Effector memory CD8-positive, alpha-beta T cell (primary cell): Measurements from ENCODE around the gene ADNP2.

Experiments used
- ATAC-seq: fragments of 150-1000 bp; cut with Tn5 transposase; replicated peaks from 2 replicates; pipeline ENCODE4 v1.10.0; 2021; ENCODE audit warnings: mild to moderate bottlenecking, moderate library complexity
- DNase-seq, 3 experiments: peaks; one replicate each; pipeline ENCODE4 v3.0.0; 2021
- H3K27ac Mint-ChIP-seq, 2 donors: one replicate each; pipeline ENCODE4 v1.8.0; 2022; ENCODE audit warnings: mild to moderate bottlenecking in 2 of 2, mixed read lengths in 2 of 2, moderate library complexity in 2 of 2
- H3K27me3 Mint-ChIP-seq, 2 donors: one replicate each; pipeline ENCODE4 v1.8.0; 2022; ENCODE audit warnings: mixed read lengths in 2 of 2
- H3K36me3 Mint-ChIP-seq: one replicate; pipeline ENCODE4 v1.8.0; 2022; ENCODE audit warnings: mild to moderate bottlenecking, moderate library complexity, mixed read lengths; ENCODE audit not compliant: insufficient read depth
- H3K4me1 Mint-ChIP-seq, 2 donors: one replicate each; pipeline ENCODE4 v1.8.0; 2022; ENCODE audit warnings: low read depth in 2 of 2, mixed read lengths in 2 of 2
- H3K4me3 Mint-ChIP-seq, 2 donors: one replicate each; pipeline ENCODE4 v1.8.0; 2022; ENCODE audit warnings: mild to moderate bottlenecking in 2 of 2, mixed read lengths in 2 of 2, moderate library complexity in 2 of 2
- H3K9me3 Mint-ChIP-seq, 2 donors: one replicate each; pipeline ENCODE4 v1.8.0; 2022; ENCODE audit warnings: mixed read lengths in 2 of 2

Gene ADNP2

DNA sequence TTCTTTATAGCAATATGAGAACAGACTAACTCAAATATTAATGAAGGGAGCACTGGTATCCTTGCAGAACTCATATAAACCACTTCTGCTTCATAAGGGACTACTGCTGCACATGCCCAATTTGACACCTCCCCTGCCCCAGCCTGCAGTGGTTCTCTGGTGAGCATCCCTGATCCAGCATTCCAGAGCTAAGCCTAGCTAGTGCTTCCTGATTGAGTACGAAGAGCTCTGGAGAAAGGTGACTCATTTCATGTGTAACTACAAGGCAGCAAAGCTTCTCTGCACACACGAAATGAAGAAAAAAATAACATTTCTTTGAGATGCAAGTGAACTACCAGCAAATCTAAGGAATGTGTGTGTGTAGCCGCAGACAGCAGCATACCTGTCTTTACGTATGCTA, 22.8 kb upstream of the ADNP2 start:
- DNase-seq, result no peak
- peaks cover 6 to 21% of the 10 kb centered on the region in 2 donors for H3K9me3 Mint-ChIP-seq
- no peak overlapping the region for H3K27ac Mint-ChIP-seq
- H3K4me1 Mint-ChIP-seq, result no peaks in the 10 kb centered on the region
- H3K4me3 Mint-ChIP-seq, result no peak overlapping the region
- H3K27me3 Mint-ChIP-seq, result peaks cover 33 to 50% of the 10 kb centered on the region in 2 donors
- no peaks in the 10 kb centered on the region for H3K36me3 Mint-ChIP-seq
- ATAC-seq, result no peak

DNA sequence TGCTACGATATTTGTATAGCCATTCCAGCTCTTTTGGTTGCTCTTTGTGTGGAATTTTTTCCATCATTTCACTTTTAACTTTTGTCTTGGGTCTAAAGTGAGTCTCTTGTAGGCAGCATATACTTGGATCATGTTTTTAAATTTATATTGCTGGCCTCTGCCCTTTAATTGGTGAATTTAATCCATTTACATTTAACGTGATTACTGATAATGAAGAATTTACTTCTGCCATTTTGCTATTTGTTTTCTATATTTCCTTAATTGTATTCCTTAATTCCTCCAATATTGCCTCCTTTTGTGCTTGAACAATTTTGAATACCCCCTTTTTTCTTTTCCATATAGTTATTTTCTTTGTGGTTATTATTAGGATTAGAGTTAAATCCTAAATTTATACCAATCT, 21.0 kb upstream of the ADNP2 start:
- Mint-ChIP-seq H3K27ac (no peak overlapping the region), H3K36me3 (no peaks in the 10 kb centered on the region), H3K27me3 (peaks cover 31 to 40% of the 10 kb centered on the region in 2 donors), H3K9me3 (peaks cover 6 to 21% of the 10 kb centered on the region in 2 donors), H3K4me1 (no peaks in the 10 kb centered on the region), H3K4me3 (no peak overlapping the region)
- DNase-seq, result no peak
- ATAC-seq, result no peak

DNA sequence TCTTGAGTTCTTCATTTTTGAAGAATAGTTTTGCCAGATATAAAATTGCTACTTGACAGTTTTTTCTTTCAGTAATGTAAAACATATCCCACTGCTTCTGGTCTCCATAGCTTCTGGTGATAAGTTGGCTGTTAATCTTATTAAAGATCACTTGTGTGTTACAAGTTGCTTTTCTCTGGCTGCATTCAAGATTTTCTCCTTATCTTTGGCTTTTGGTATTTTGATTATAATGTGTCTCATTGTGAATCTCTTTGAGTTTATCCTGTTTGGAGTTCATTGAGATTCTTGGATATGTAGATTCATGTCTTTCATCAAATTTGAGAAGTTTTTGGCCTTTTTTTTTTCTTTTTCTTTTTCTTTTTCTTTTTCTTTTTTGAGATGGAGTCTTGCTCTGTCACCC, 20.2 kb upstream of the ADNP2 start:
- Mint-ChIP-seq H3K9me3 (peaks cover 6 to 21% of the 10 kb centered on the region in 2 donors), H3K27me3 (peaks cover 33 to 39% of the 10 kb centered on the region in 2 donors)

DNA sequence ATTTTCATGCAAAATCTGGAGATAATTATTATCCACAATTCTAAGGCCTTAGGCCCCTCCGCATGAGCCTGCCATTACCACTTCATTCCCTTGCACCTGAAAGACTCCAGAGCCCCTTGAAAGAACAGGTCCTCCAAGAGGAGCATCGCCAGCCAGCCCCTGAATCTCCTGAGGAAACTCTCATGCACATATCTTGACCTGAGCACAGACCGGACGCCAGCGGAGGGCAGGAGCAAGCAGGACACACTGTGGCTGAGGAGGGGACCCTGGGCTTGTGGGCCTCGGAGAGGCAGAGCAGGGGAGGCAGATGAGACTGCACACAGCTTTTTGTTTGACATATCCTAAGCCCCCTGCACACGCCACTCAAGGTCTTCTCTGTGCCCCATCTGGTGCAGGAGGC, 13.6 kb upstream of the ADNP2 start:
- peaks cover 23 to 31% of the 10 kb centered on the region in 2 donors for H3K27me3 Mint-ChIP-seq
- DNase-seq (no peak), ATAC-seq (no peak)
- H3K9me3 Mint-ChIP-seq, result no peaks in the 10 kb centered on the region
- H3K4me1 Mint-ChIP-seq, result no peaks in the 10 kb centered on the region
- no peaks in the 10 kb centered on the region for H3K36me3 Mint-ChIP-seq
- no peak overlapping the region for H3K27ac Mint-ChIP-seq
- no peak overlapping the region for H3K4me3 Mint-ChIP-seq

More for the DNA sequence above, 20.2 kb upstream of the ADNP2 start:
- DNase-seq, result no peak
- H3K4me3 Mint-ChIP-seq, result no peak overlapping the region
- no peak for ATAC-seq
- no peaks in the 10 kb centered on the region for H3K4me1 Mint-ChIP-seq
- no peak overlapping the region for H3K27ac Mint-ChIP-seq
- no peaks in the 10 kb centered on the region for H3K36me3 Mint-ChIP-seq

DNA sequence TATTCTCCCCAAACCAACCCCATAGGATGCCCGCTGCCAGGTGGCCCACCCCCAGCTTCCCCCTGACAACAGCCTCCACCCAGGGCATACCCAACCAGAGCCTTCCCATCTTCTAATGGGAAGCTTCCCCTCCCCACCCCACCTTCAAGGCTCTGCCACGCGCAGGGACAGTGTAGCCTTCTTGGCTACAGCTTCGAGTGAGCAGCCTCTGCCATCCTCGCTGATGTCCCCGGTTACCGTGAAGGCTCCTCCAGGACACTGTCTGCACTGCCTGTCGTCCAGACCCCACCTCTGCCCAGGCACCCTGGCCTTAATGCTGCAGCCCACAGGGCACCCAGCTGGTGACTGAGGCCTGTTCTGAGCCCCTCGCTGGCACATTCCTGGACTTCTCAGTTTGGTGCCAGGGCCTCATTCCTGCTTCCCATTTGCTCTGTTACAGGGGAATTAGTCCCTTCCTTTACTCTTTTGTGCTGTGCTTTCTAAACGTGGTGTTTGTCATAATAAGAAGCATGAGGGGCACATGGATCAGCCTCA, 13.0 kb upstream of the ADNP2 start:
- H3K4me3 Mint-ChIP-seq, result no peak overlapping the region
- no peaks in the 10 kb centered on the region for H3K36me3 Mint-ChIP-seq
- ATAC-seq (no peak), DNase-seq (no peak)
- H3K4me1 Mint-ChIP-seq, result no peaks in the 10 kb centered on the region
- H3K27me3 Mint-ChIP-seq, result peaks cover 17 to 24% of the 10 kb centered on the region in 2 donors
- no peak overlapping the region for H3K27ac Mint-ChIP-seq
- no peaks in the 10 kb centered on the region for H3K9me3 Mint-ChIP-seq

DNA sequence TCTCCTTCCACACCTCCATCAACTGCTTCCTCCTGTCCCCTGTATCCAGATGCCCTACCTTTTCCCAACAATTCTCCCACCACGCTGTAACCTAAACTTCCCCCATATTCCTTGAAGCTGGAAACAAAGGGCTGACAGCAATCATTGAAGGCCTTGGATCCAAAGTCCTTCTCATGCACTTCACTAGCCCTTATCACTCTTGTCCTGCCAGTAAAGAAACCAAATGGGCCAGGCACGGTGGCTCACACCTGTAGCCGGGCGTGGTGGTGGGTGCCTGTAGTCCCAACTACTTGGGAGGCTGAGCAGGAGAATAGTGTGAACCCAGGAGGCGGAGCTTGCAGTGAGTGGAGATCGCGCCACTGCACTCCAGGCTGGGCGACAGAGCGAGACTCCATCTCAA, 11.9 kb upstream of the ADNP2 start:
- Mint-ChIP-seq H3K27ac (no peak overlapping the region), H3K9me3 (no peaks in the 10 kb centered on the region), H3K27me3 (peaks cover 8 to 15% of the 10 kb centered on the region in 2 donors), H3K4me3 (no peak overlapping the region), H3K4me1 (no peaks in the 10 kb centered on the region), H3K36me3 (no peaks in the 10 kb centered on the region)
- DNase-seq (no peak), ATAC-seq (no peak)

DNA sequence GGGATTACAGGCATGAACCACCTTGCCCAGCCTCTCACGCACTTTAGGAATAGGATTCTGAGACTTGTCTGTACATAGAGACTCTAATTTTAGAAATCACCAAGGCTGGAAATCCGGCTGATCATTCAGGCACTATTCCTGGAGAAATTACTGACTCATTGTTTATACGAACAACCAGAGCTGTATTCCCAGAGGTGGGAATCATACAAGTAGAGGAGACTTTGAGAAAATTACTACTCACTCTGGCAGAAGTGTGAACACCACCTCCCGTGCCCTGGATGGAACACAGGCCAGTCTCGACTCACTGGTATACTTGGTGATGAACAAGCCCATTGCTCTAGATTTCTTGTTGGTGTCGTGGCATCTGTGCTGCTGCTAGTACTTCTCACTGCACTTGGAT, 5.8 kb upstream of the ADNP2 start:
- Mint-ChIP-seq H3K36me3 (peaks cover 9% of the 10 kb centered on the region), H3K4me1 (peaks cover 8 to 10% of the 10 kb centered on the region in 2 donors), H3K9me3 (no peaks in the 10 kb centered on the region), H3K27ac (no peak overlapping the region), H3K4me3 (no peak overlapping the region), H3K27me3 (no peaks in the 10 kb centered on the region)
- no peak for ATAC-seq
- no peak for DNase-seq

DNA sequence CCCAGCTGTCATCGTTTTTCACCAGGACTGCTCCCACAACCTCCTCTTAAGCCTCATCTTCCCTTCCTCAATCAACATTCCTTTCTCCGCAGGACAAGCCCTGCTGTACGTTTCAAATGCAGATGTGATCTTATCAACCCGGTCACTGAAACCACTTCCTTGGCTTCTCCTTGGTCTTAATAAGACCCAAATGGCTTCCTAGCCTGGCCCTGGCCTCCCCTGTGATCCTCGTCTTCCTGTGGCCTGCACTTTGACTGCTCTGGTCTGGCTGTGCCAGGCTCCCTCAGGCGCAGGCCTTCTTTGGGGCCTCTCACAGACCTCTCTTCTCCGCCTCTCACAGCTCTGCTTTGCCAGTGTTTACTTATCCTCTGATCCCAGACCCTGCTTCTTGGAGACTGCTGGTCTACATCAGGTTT, 4.7 kb upstream of the ADNP2 start:
- Mint-ChIP-seq H3K36me3 (peaks cover 18% of the 10 kb centered on the region), H3K27me3 (no peaks in the 10 kb centered on the region), H3K4me1 (peaks cover 8 to 10% of the 10 kb centered on the region in 2 donors), H3K9me3 (no peaks in the 10 kb centered on the region), H3K27ac (peak overlapping the region in 1 of 2 donors; percentile 3), H3K4me3 (no peak overlapping the region)
- ATAC-seq (no peak), DNase-seq (no peak)

DNA sequence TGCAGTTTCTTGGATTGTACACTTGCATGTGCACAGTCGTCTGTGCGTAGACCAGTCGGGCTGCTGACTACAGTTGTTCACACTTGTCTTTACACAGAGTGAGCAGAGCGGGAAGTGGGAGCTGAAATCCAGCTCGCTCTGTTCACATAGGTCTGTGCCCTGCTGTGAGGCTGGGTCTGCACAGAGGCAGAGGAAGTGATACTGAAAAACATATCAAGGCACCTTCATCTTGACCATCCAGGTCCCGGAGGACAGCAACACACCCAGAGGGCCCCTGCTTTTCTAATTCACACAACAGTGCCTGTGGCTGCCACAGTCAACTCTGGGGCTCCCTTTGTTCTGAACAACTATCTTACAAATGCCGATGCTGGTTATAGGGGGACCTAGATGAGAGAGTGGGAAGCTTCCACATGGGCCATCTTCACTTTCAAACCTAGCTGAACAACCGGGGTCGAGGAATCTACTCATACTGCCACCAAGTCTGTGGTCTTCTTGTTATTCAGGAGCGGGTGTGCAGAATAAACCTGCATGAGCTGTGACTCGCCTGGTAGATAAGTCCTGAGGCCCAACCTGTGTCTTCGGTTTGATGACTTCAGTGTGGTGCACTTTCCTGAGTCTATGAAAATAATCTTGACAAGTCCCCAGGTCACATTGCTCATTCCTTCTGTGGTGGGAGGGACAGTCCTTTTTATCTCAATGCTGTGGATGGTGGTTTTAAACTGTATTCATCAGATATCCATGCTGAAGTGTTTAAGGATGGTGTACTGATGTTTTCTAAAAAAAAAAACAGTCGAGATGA, 3.5 kb upstream of the ADNP2 start:
- peak overlapping the region in 1 of 2 donors; percentile 38 for H3K27ac Mint-ChIP-seq

DNA sequence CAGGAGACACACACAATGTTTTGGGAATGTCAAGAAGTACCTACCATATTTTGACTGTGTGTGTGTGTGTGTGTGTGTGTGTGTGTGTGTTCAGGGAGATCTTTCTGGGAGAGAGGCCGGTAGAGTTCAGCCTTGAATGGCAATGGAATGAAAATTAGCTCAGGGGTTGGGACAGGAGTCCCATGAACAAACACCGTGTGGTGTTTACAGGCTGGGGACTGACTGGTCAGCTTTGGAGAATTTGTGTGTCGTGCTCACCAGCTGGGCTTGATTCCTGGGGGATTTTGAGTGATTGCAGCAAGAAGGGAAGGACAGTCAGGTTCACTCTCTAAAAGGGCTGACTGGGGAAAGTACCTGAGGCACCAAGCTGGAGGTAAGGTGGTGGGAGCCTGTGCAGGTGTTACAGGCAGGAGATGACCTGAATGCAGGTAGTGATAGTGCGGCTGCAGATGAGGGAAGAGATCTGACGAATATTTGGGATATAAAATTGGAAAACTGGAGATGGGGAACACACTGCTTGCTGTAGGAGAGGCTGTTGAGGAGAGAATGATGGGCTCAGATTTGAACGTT, 2.5 kb upstream of the ADNP2 start:
- Mint-ChIP-seq H3K9me3 (no peaks in the 10 kb centered on the region), H3K4me1 (peaks cover 16 to 20% of the 10 kb centered on the region in 2 donors), H3K4me3 (no peak overlapping the region), H3K27ac (peak overlapping the region; percentile 18 to 93), H3K27me3 (no peaks in the 10 kb centered on the region), H3K36me3 (peaks cover 25% of the 10 kb centered on the region)
- no peak for DNase-seq
- ATAC-seq, result no peak

More for the DNA sequence above, 3.5 kb upstream of the ADNP2 start:
- no peak for DNase-seq
- H3K9me3 Mint-ChIP-seq, result no peaks in the 10 kb centered on the region
- H3K4me3 Mint-ChIP-seq, result no peak overlapping the region
- H3K36me3 Mint-ChIP-seq, result peaks cover 24% of the 10 kb centered on the region
- no peaks in the 10 kb centered on the region for H3K27me3 Mint-ChIP-seq
- no peak for ATAC-seq
- H3K4me1 Mint-ChIP-seq, result peaks cover 14 to 17% of the 10 kb centered on the region in 2 donors

DNA sequence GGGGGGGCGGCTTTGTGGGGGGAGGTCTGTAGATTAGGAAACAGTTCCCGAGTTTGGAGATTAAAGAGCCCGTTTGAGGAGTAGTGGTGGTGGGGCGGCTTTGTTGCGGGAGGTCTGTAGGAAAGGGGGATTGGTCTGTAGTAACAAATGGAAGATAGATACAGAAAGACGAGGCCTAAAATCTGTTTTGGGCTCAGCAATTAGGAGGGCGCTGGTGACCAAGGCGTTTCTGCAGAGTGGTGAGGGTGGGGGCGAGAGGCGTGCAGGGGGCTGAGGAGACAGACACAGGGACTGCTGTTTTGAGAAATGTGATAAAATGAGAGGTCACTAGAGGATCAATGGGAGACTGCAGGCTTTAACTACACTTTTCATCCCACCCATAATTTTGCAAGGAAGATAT, 1.6 kb upstream of the ADNP2 start:
- H3K36me3 Mint-ChIP-seq, result peaks cover 25% of the 10 kb centered on the region
- ATAC-seq, result no peak
- no peak for DNase-seq
- H3K27ac Mint-ChIP-seq, result peak overlapping the region; percentile 18 to 93
- H3K4me1 Mint-ChIP-seq, result peaks cover 16 to 20% of the 10 kb centered on the region in 2 donors
- no peaks in the 10 kb centered on the region for H3K27me3 Mint-ChIP-seq
- no peak overlapping the region for H3K4me3 Mint-ChIP-seq
- no peaks in the 10 kb centered on the region for H3K9me3 Mint-ChIP-seq

DNA sequence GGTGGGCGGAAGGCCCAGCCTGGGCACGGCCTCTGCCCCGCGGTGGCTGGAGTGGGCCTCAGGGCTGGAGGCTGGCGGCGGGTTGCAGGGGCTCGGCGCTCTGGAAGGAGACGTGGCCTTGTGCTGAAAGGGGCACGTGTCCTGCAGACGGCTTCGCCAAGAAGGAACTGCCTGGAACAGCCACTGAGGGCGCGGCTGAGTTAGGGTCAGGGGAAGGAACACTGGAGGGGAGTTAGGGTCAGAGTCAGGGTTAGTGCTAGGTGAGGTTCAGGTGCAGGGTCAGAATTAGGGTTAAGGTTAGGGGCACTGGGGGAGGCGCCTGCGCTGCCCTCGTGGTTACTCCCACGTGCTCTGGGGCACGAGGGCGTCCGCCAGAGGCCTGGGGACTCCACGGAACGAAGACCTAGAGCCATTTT, 933 bp upstream of the ADNP2 start:
- DNase-seq, result peak; percentile 7 to 16 (median 14)
- Mint-ChIP-seq H3K27ac (peak overlapping the region; percentile 93 to 97), H3K36me3 (peaks cover 25% of the 10 kb centered on the region), H3K4me3 (peak overlapping the region; percentile 71 to 77), H3K27me3 (no peaks in the 10 kb centered on the region), H3K9me3 (no peaks in the 10 kb centered on the region), H3K4me1 (peaks cover 18 to 20% of the 10 kb centered on the region in 2 donors)
- no peak for ATAC-seq

DNA sequence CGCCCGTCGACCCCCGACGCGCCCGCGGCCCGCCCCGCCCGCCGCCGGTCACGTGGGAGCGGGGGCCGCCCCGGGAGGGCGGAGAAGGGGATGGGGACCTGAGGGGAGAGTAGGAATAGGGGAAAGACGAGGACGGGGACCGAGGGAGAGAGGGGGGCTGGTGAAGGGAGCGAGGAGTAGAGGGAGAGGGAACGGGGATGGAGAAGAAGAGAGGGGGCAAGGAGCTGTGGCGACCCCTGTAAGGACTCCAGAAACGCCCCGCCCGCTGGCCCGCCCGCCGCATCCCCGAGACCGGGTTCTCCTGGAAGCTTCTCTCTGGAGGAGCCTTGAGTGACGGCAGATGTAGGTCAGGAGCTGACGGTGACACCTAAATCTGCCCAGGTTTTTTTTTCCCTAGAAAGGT, 615 bp downstream of the ADNP2 start:
- Mint-ChIP-seq H3K4me1 (peaks cover 22 to 32% of the 10 kb centered on the region in 2 donors), H3K27me3 (no peaks in the 10 kb centered on the region), H3K27ac (peak overlapping the region; percentile 93 to 97), H3K4me3 (peak overlapping the region; percentile 53 to 83), H3K36me3 (peaks cover 25% of the 10 kb centered on the region), H3K9me3 (no peaks in the 10 kb centered on the region)
- DNase-seq (peak in 1 of 3 experiments; percentile 34), ATAC-seq (no peak)
